ENCODE results near the gene LRRN4CL. TPM values are rescaled to one million over a fixed set of nuclear protein-coding genes. Genes with fewer than 3 reads are reported as not detected.

The LRRN4CL gene
- total RNA-seq, 4 donors from 2014 or later: 17.3 to 42.2 (median 32.3) TPM

- TF ChIP-seq CTCF (IDR thresholded peaks at IDR 0.05; ENCODE audit: low read depth): no peak
Measured at GRCh38 chr11:62646825-62647608, 42.3 kb downstream of the LRRN4CL start.

GRCh38 chr11:62645946-62646824, 43.1 kb downstream of the LRRN4CL start, which contains the start of gene GANAB:
Gene GANAB, minus strand, starts transcription at chr11:62646613. Its CDS starts 14 bp downstream, at chr11:62646599.
- no peak for TF ChIP-seq CTCF (IDR thresholded peaks at IDR 0.05; ENCODE audit: low read depth)

DNA sequence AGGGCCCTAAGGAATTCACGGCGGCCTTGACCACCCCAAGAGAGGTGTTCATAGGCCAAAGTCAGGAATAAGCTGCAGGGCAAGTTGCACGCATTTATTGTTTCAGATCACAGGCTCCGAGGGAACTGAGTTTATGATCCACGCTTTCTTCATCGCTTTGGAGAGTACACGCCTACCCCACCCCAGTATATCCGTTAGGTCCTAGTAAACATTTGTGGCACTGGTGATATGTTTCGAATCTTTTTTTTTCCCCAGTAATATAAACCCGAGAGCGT, 43.7 kb downstream of the LRRN4CL start:
- no peak for TF ChIP-seq CTCF (IDR thresholded peaks at IDR 0.05; ENCODE audit: low read depth)

DNA sequence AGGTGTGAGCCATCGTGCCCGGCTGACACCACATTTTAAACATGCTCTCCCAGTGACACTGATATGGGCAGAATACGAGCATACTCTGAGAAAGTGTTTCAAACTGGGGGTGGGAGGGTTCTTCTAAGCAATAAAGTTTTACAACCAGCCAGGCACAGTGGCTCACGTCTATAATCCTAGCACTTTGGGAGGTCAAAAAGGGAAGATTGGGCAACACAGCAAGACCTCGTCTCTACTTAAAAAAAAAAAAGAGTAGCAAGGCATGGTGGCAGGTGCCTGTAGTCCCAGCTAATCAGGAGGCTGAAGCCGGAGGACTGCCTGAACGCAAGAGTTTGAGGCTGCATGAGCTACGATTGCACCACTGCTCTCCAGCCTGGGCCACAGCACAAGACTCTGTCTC, 45.1 kb downstream of the LRRN4CL start:
- no peak for TF ChIP-seq CTCF (IDR thresholded peaks at IDR 0.05; ENCODE audit: low read depth)

Small RNAs within 50 kb of the gene (small RNA-seq; reads per million reads assigned to genes)
- gene SNORA57: not detected

Other genes starting within 250 kb of the LRRN4CL start
- gene AHNAK, start 142.7 kb downstream of the LRRN4CL start, total RNA-seq: 1,000 to 10,000 TPM; 1,199 to 1,973 (median 1,368) TPM
- gene EEF1G, start 115.6 kb downstream of the LRRN4CL start, total RNA-seq: 1,000 to 10,000 TPM in 3 of 4 donors, 100 to 1,000 TPM in 1; 650 to 1,310 (median 1,178) TPM
- gene TUT1, start 98.0 kb downstream of the LRRN4CL start, total RNA-seq: 10 to 100 TPM in 1 of 4 donors, 1 to 10 TPM in 3; 3.4 to 13.4 (median 7.9) TPM
- 10 to 100 TPM; 50.9 to 87.4 (median 61.6) TPM for gene MTA2, start 87.7 kb downstream of the LRRN4CL start, total RNA-seq
- gene EML3, start 76.8 kb downstream of the LRRN4CL start, total RNA-seq: 100 to 1,000 TPM in 1 of 4 donors, 10 to 100 TPM in 3; 22.2 to 130 (median 39.7) TPM
- gene ROM1, start 76.3 kb downstream of the LRRN4CL start, total RNA-seq: 10 to 100 TPM in 1 of 4 donors, 1 to 10 TPM in 3; 1.1 to 11.2 (median 5.5) TPM
- gene B3GAT3, start 67.5 kb downstream of the LRRN4CL start, total RNA-seq: 10 to 100 TPM; 13.5 to 29.5 (median 24.2) TPM
- gene GANAB, start 42.9 kb downstream of the LRRN4CL start, total RNA-seq: 100 to 1,000 TPM in 2 of 4 donors, 10 to 100 TPM in 2; 79.4 to 118 (median 104) TPM
- 10 to 100 TPM in 3 of 4 donors, 1 to 10 TPM in 1; 7.7 to 14.3 (median 11.3) TPM for gene INTS5, start 36.2 kb downstream of the LRRN4CL start, total RNA-seq
- gene C11orf98, start 24.3 kb downstream of the LRRN4CL start, total RNA-seq: 10 to 100 TPM; 13.7 to 47.1 (median 35.9) TPM
- 1 to 10 TPM; 2.4 to 9.6 (median 7.7) TPM for gene CSKMT, start 24.2 kb downstream of the LRRN4CL start, total RNA-seq
- gene UQCC3, start 17.9 kb downstream of the LRRN4CL start, total RNA-seq: 10 to 100 TPM in 1 of 4 donors, 1 to 10 TPM in 3; 4.2 to 10.9 (median 8.7) TPM
- 10 to 100 TPM in 1 of 4 donors, 1 to 10 TPM in 3; 3.8 to 10.6 (median 5.5) TPM for gene LBHD1, start 17.3 kb downstream of the LRRN4CL start, total RNA-seq
- gene UBXN1, start 10.5 kb downstream of the LRRN4CL start, total RNA-seq: 100 to 1,000 TPM; 113 to 235 (median 142) TPM
- gene BSCL2, start 17.9 kb upstream of the LRRN4CL start, total RNA-seq: 100 to 1,000 TPM in 1 of 4 donors, 10 to 100 TPM in 3; 44.5 to 106 (median 48.4) TPM
- gene GNG3, start 18.1 kb upstream of the LRRN4CL start, total RNA-seq: under 1 TPM in 1 of 4 donors, not detected in 3; 0.88 TPM
- 10 to 100 TPM; 21.2 to 35.2 (median 29.3) TPM for gene HNRNPUL2, start 37.9 kb upstream of the LRRN4CL start, total RNA-seq
- gene TTC9C, start 39.0 kb upstream of the LRRN4CL start, total RNA-seq: 10 to 100 TPM; 17.5 to 57.4 (median 20.3) TPM
- 1 to 10 TPM; 3.9 to 7.7 (median 6.9) TPM for gene ZBTB3, start 64.6 kb upstream of the LRRN4CL start, total RNA-seq
- gene POLR2G, start 72.0 kb upstream of the LRRN4CL start, total RNA-seq: 10 to 100 TPM; 46.9 to 75.8 (median 65.3) TPM
- gene TAF6L, start 81.9 kb upstream of the LRRN4CL start, total RNA-seq: 10 to 100 TPM; 12.1 to 25.8 (median 15.6) TPM
- gene TMEM179B, start 97.9 kb upstream of the LRRN4CL start, total RNA-seq: 10 to 100 TPM; 37.7 to 74.0 (median 49.6) TPM
- gene TMEM223, start 102.5 kb upstream of the LRRN4CL start, total RNA-seq: 10 to 100 TPM; 14.5 to 22.6 (median 19.3) TPM
- 10 to 100 TPM; 51.2 to 68.8 (median 55.1) TPM for gene NXF1, start 115.9 kb upstream of the LRRN4CL start, total RNA-seq
- 10 to 100 TPM; 21.2 to 38.8 (median 29.9) TPM for gene STX5, start 142.5 kb upstream of the LRRN4CL start, total RNA-seq
- not detected for gene TEX54, start 143.3 kb upstream of the LRRN4CL start, total RNA-seq
- 10 to 100 TPM; 23.8 to 41.6 (median 34.5) TPM for gene WDR74, start 150.1 kb upstream of the LRRN4CL start, total RNA-seq
- gene SLC3A2, start 191.4 kb upstream of the LRRN4CL start, total RNA-seq: 100 to 1,000 TPM; 104 to 163 (median 125) TPM
- gene CHRM1, start 231.8 kb upstream of the LRRN4CL start, total RNA-seq: not detected